ENCODE measurements around the gene CCDC177. TPM values are rescaled to one million over a fixed set of nuclear protein-coding genes. Genes with fewer than 3 reads are reported as not detected.

Gene CCDC177
- total and polyA plus RNA-seq, 9 of the 15 experiments (the other 6 are each of a cell fraction or from before 2014, with no cell fraction given) = not detected

DNA sequence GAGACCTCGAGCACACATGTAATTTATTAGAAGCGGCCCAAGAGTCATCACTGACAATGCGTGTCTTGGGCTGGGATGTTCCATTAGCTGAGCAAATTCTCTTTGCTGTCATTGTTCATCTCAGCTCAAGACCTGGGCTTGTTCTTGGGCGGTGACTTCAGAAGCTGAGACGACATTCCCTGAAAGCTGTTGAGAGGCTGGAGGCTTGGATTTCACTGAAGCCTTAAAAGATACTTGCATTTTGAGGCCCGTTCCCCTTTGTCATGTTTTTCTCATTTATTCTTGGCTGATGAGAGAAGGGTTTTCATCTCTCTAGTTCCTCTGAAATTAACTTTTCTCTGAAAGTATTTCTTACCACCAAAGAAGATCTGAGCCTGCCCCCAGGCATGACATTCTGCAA, 20.2 kb upstream of the CCDC177 start (continued):
- no peak for TF ChIP-seq ZNF165 (CRISPR knock-in tag; IDR thresholded peaks at IDR 0.05; ENCODE audit: borderline replicate concordance)

DNA sequence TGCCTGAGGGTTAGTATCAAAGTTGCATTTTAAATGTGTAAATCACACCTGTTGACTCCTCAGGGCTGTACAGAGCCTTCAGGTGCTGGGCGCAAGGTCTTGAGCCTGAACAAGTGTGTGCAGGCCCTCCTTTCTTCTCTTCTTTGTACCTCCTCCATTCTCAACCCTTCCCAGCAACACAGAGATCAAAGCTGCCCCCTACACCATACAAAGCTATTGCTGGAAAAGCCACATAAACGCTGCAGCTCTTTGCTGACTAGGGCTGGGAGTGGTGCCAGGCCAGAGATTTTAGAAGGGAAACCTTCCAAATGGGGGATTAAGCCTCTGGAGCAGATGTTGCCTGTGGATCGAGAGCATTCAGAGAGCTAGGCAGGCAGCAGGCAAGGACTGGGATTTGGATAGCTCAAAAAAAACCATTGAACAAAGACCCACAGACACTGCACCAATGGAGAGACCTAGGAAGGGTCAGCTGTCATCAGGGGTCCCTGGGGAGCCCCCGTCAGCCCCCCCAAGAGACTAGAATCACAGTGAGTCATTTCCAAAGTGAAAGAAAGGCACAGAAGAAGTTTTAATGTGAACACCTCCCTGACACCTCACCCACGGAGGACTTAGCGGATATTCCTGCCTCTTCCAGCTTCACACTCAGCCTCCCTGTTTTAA, 18.5 kb upstream of the CCDC177 start:
- ATAC-seq = no peak; the same call in 2 of the 3 replicates

More for the DNA sequence above, 18.5 kb upstream of the CCDC177 start:
- no TSS peak for BruUV-seq (replicated peaks)
- Histone ChIP-seq H3K27me3 (ENCODE audit: control insufficient read depth in 2 of 2, insufficient read depth in 2 of 2, low read length in 2 of 2) (no peaks in the 10 kb centered on the region), H3K27ac (ENCODE audit: extremely low read depth, low read depth, low read length) (no peak overlapping the region), H3K9me1 (ENCODE audit: control insufficient read depth, insufficient read depth, low read length) (no peaks in the 10 kb centered on the region), H3K4me3 (no peak overlapping the region), H4K20me1 (replicated peaks; ENCODE audit: control insufficient read depth, insufficient read depth, low read length) (no peaks in the 10 kb centered on the region), H2AFZ (ENCODE audit: low read depth, low read length) (no peak overlapping the region), H3K9me3 (replicated peaks; ENCODE audit: control insufficient read depth, insufficient read depth, low read depth, low read length) (no peaks in the 10 kb centered on the region), H3K4me1 (replicated peaks in 1 of 2; ENCODE audit: control insufficient read depth in 2 of 2, insufficient read depth in 2 of 2, low read length in 2 of 2) (peaks cover 0 to 2% of the 10 kb centered on the region in 2 experiments; a peak in 2 of 5 replicates), H3K79me2 (ENCODE audit: control insufficient read depth, insufficient read depth, low read length) (no peaks in the 10 kb centered on the region), H3K4me2 (ENCODE audit: insufficient read depth, low read length) (no peak overlapping the region), H3K9ac (ENCODE audit: insufficient read depth in 1 of 2, low read depth in 2 of 2, low read length in 2 of 2) (no peak overlapping the region), H3K36me3 (ENCODE audit: control insufficient read depth, insufficient read depth, low read length) (no peaks in the 10 kb centered on the region)
- no peak for TF ChIP-seq CREB3 (tag; conservative IDR thresholded peaks at IDR 0.05; ENCODE audit: low read depth)
- DNase-seq (ENCODE audit: extremely low read depth in 1 of 4, low spot score in 3 of 4) = no peak
- in situ Hi-C loops (cut with MboI) (no loop called here), intact Hi-C loops (cut with micrococcal nuclease) (no loop called here)
- no peak for FAIRE-seq
- WGBS (ENCODE audit: insufficient coverage, low coverage, missing lambda C conversion rate) = 45% methylated on average over 6 of the region's 6 CpGs
- POLR2A ChIA-PET = interaction anchor here (0.7 kb wide), 1 partner anchor 12 kb away, joined by 3 read pairs; no protein-coding TSS in a partner anchor
- CTCF ChIA-PET (ENCODE audit: low intra/inter-chr PET ratio) = no interaction called here
